ENCODE measurements around the gene PACSIN1. TPM values are rescaled to one million over a fixed set of nuclear protein-coding genes. Genes with fewer than 3 reads are reported as not detected.

Gene PACSIN1
- total RNA-seq, 2 experiments from 2014 or later, result 19.3 to 88.4 TPM

GRCh38 chr6:34525431-34526175 is 59.7 kb downstream of the PACSIN1 start:
- Histone ChIP-seq H4K20me1 (ENCODE audit: insufficient read depth, low read length) (peaks cover 8% of the 10 kb centered on the region; the same call in 1 of the 2 replicates), H3K36me3 (ENCODE audit: insufficient read depth, low read length) (peaks cover 25% of the 10 kb centered on the region; the same call in 1 of the 2 replicates), H3K4me3 (ENCODE audit: low read depth, low read length, poor library complexity, severe bottlenecking) (no peak overlapping the region), H3K9me3 (ENCODE audit: low read length) (no peaks in the 10 kb centered on the region), H3K4me1 (ENCODE audit: insufficient read depth, low read length, poor library complexity, severe bottlenecking) (peaks cover 15% of the 10 kb centered on the region), H3K9me2 (ENCODE audit: insufficient read depth, low read length) (no peaks in the 10 kb centered on the region), H3K79me2 (ENCODE audit: insufficient read depth, low read depth, low read length) (no peaks in the 10 kb centered on the region), H3K27ac (ENCODE audit: low read depth, low read length, poor library complexity, severe bottlenecking) (no peak overlapping the region), H2AFZ (ENCODE audit: low read length) (no peak overlapping the region), H3K4me2 (ENCODE audit: low read length) (no peak overlapping the region)
- DNase-seq (ENCODE audit: low spot score), result no peak
- CTCF ChIA-PET (ENCODE audit: unreplicated experiment), result no interaction called here
- no peak for TF ChIP-seq EZH2phosphoT487 (IDR thresholded peaks at IDR 0.05; ENCODE audit: borderline replicate concordance, low read depth, low read length)
- intact Hi-C loops (cut with micrococcal nuclease; ENCODE audit: unreplicated experiment), result loop anchor here (2.0 kb wide), 2 partner anchors 65 to 83 kb away; no protein-coding TSS in a partner anchor
- POLR2A ChIA-PET, result no interaction called here
- BruUV-seq (replicated peaks), result no TSS peak

GRCh38 chr6:34526241-34526972 is 60.5 kb downstream of the PACSIN1 start:
- H4K20me1 ChIP-seq (ENCODE audit: insufficient read depth, low read length), result peaks cover 8% of the 10 kb centered on the region; the same call in 1 of the 2 replicates
- POLR2A ChIA-PET, result no interaction called here
- H3K27ac ChIP-seq (ENCODE audit: low read depth, low read length, poor library complexity, severe bottlenecking), result no peak overlapping the region
- H3K36me3 ChIP-seq (ENCODE audit: insufficient read depth, low read length), result peaks cover 33% of the 10 kb centered on the region; the same call in 1 of the 2 replicates
- BruUV-seq (replicated peaks), result no TSS peak
- peak overlapping the region; percentile 16 for H3K4me3 ChIP-seq (ENCODE audit: low read depth, low read length, poor library complexity, severe bottlenecking)
- CTCF ChIA-PET (ENCODE audit: unreplicated experiment), result no interaction called here
- DNase-seq (ENCODE audit: low spot score), result no peak
- no peak overlapping the region for H2AFZ ChIP-seq (ENCODE audit: low read length)
- H3K79me2 ChIP-seq (ENCODE audit: insufficient read depth, low read depth, low read length), result no peaks in the 10 kb centered on the region
- intact Hi-C loops (cut with micrococcal nuclease; ENCODE audit: unreplicated experiment), result loop anchor here (2.0 kb wide), 2 partner anchors 66 to 82 kb away; no protein-coding TSS in a partner anchor
- H3K4me2 ChIP-seq (ENCODE audit: low read length), result peak overlapping the region; percentile 43
- H3K9me2 ChIP-seq (ENCODE audit: insufficient read depth, low read length), result no peaks in the 10 kb centered on the region
- TF ChIP-seq CTCF (conservative IDR thresholded peaks at IDR 0.05; ENCODE audit: low read length) (no peak), EZH2phosphoT487 (IDR thresholded peaks at IDR 0.05; ENCODE audit: borderline replicate concordance, low read depth, low read length) (no peak)
- peaks cover 15% of the 10 kb centered on the region for H3K4me1 ChIP-seq (ENCODE audit: insufficient read depth, low read length, poor library complexity, severe bottlenecking)
- H3K9me3 ChIP-seq (ENCODE audit: low read length), result no peaks in the 10 kb centered on the region

- DNase-seq (ENCODE audit: low spot score), result peak; percentile 91
- intact Hi-C loops (cut with micrococcal nuclease; ENCODE audit: unreplicated experiment), result loop anchor here (2.0 kb wide), 2 partner anchors 66 to 82 kb away; no protein-coding TSS in a partner anchor
- no peaks in the 10 kb centered on the region for H3K9me3 ChIP-seq (ENCODE audit: low read length)
- no peaks in the 10 kb centered on the region for H3K9me2 ChIP-seq (ENCODE audit: insufficient read depth, low read length)
- H3K36me3 ChIP-seq (ENCODE audit: insufficient read depth, low read length), result peaks cover 40% of the 10 kb centered on the region; the same call in 1 of the 2 replicates
- BruUV-seq (replicated peaks), result no TSS peak
- no peak overlapping the region for H3K27ac ChIP-seq (ENCODE audit: low read depth, low read length, poor library complexity, severe bottlenecking)
- peak overlapping the region; percentile 38 for H3K4me3 ChIP-seq (ENCODE audit: low read depth, low read length, poor library complexity, severe bottlenecking)
- peaks cover 15% of the 10 kb centered on the region for H3K4me1 ChIP-seq (ENCODE audit: insufficient read depth, low read length, poor library complexity, severe bottlenecking)
- TF ChIP-seq EZH2phosphoT487 (IDR thresholded peaks at IDR 0.05; ENCODE audit: borderline replicate concordance, low read depth, low read length) (no peak), CTCF (conservative IDR thresholded peaks at IDR 0.05; ENCODE audit: low read length) (peak; percentile 71)
- H4K20me1 ChIP-seq (ENCODE audit: insufficient read depth, low read length), result peaks cover 8% of the 10 kb centered on the region; the same call in 1 of the 2 replicates
- peak overlapping the region; percentile 52 for H3K4me2 ChIP-seq (ENCODE audit: low read length)
- POLR2A ChIA-PET, result interaction anchor here (0.8 kb wide), 1 partner anchor 81 kb away, joined by 5 read pairs; no protein-coding TSS in a partner anchor
- no peaks in the 10 kb centered on the region for H3K79me2 ChIP-seq (ENCODE audit: insufficient read depth, low read depth, low read length)
- no peak overlapping the region for H2AFZ ChIP-seq (ENCODE audit: low read length)
- CTCF ChIA-PET (ENCODE audit: unreplicated experiment), result no interaction called here
Measured at GRCh38 chr6:34526992-34527728, 61.3 kb downstream of the PACSIN1 start.

All from OCI-LY7 (cell line).